H1 (cell line): ENCODE results near the gene SLC43A2. TPM values are rescaled to one million over a fixed set of nuclear protein-coding genes. Genes with fewer than 3 reads are reported as not detected.

Experiments used
- CTCF ChIA-PET: fragments of 300-600 bp; sonication (Branson Sonifier 250); formaldehyde crosslinking; loops from one replicate; lab custom pipeline; 2021; ENCODE audit not compliant: partially characterized antibody; lab: Charles Lee
- POLR2A ChIA-PET: fragments of 300-600 bp; sonication (Branson Sonifier 250); formaldehyde crosslinking; loops from one replicate; lab custom pipeline; 2021; ENCODE audit warnings: inconsistent platforms; ENCODE audit not compliant: partially characterized antibody; lab: Charles Lee
- DNase-seq, 2 experiments: peaks; one replicate each; pipeline versions ENCODE4 v3.0.0 to v3.0.0-alpha.2; 2010 to 2022; ENCODE audit warnings: low spot score in 2 of 2, low read depth in 1 of 2, mixed read lengths in 1 of 2
- FAIRE-seq: peaks from 2 replicates; lab custom pipeline; 2011; peaks lifted over from hg19 to GRCh38; lab: Jason Lieb, UNC
- H2AFZ ChIP-seq: 2 replicates; pipeline ENCODE4 v1.8.1; 2012; ENCODE audit warnings: low read length, inconsistent platforms
- H2AK5ac ChIP-seq: 2 replicates; pipeline ENCODE4 v1.6.1; 2013; ENCODE audit warnings: low read depth, low read length
- H2BK120ac ChIP-seq: replicated peaks from 2 replicates; pipeline ENCODE3; 2013; ENCODE audit warnings: low read depth, low read length, inconsistent platforms
- H2BK12ac ChIP-seq: 2 replicates; pipeline ENCODE4 v1.6.1; 2013; ENCODE audit warnings: low read depth, low read length
- H2BK15ac ChIP-seq: 2 replicates; pipeline ENCODE4 v1.6.1; 2013; ENCODE audit warnings: low read length
- H2BK20ac ChIP-seq: 2 replicates; pipeline ENCODE4 v1.6.1; 2013; ENCODE audit warnings: low read length
- H2BK5ac ChIP-seq: 2 replicates; pipeline ENCODE4 v1.6.1; 2013; ENCODE audit warnings: low read depth, low read length
- H3K14ac ChIP-seq: 2 replicates; pipeline ENCODE4 v1.6.1; 2013; ENCODE audit warnings: inconsistent platforms; ENCODE audit not compliant: insufficient read length
- H3K18ac ChIP-seq: 2 replicates; pipeline ENCODE4 v1.6.1; 2013; ENCODE audit warnings: low read length; ENCODE audit errors: extremely low read depth
- H3K23ac ChIP-seq: 2 replicates; pipeline ENCODE4 v1.6.1; 2013; ENCODE audit warnings: inconsistent platforms; ENCODE audit not compliant: insufficient read length
- H3K23me2 ChIP-seq: 2 replicates; pipeline ENCODE4 v1.6.1; 2013; ENCODE audit warnings: low read depth, low read length
- H3K27ac ChIP-seq: 2 replicates; pipeline ENCODE4 v1.6.1; 2011; ENCODE audit warnings: low read depth, low read length, inconsistent platforms
- H3K27me3 ChIP-seq, 4 experiments: replicated peaks in 1 of 4; 1 replicate in 1 of 4; 2 replicates in 3 of 4; pipeline versions ENCODE4 v1.6.1 to v1.8.1; 2011 to 2013; ENCODE audit warnings: low read length in 3 of 4, mild to moderate bottlenecking in 3 of 4, inconsistent platforms in 2 of 4, mixed read lengths in 2 of 4, moderate library complexity in 1 of 4; ENCODE audit not compliant: control insufficient read depth in 3 of 4, insufficient read depth in 3 of 4; ENCODE audit errors: extremely low read depth in 1 of 4
- H3K36me3 ChIP-seq, 4 experiments: 2 replicates each; pipeline versions ENCODE4 v1.6.1 to v1.8.1; 2011 to 2013; ENCODE audit warnings: mild to moderate bottlenecking in 4 of 4, low read length in 3 of 4, moderate library complexity in 2 of 4, control low read depth in 1 of 4, inconsistent platforms in 1 of 4; ENCODE audit not compliant: insufficient read depth in 4 of 4, control insufficient read depth in 2 of 4
- H3K4ac ChIP-seq: replicated peaks from 2 replicates; pipeline ENCODE3; 2013; ENCODE audit warnings: low read length, low read depth, mixed read lengths, inconsistent platforms; ENCODE audit not compliant: insufficient read length
- H3K4me1 ChIP-seq, 4 experiments: replicated peaks in 1 of 4; 1 replicate in 1 of 4; 2 replicates in 3 of 4; pipeline versions ENCODE4 v1.6.1 to v1.8.1; 2011 to 2013; ENCODE audit warnings: low read length in 3 of 4, inconsistent platforms in 2 of 4, mixed read lengths in 1 of 4; ENCODE audit not compliant: insufficient read depth in 4 of 4, control insufficient read depth in 3 of 4
- H3K4me2 ChIP-seq, 2 experiments: 2 replicates each; pipeline versions ENCODE4 v1.6.1 to v1.8.1; 2011 to 2013; ENCODE audit warnings: low read depth in 2 of 2, low read length in 2 of 2, control low read depth in 1 of 2, inconsistent platforms in 1 of 2, mild to moderate bottlenecking in 1 of 2; ENCODE audit not compliant: insufficient read depth in 1 of 2
- H3K4me3 ChIP-seq, 4 experiments: fragments of 200-600, 300-600 bp in 1 of 4; sonication (generic), shearing (Covaris generic), sonication (Bioruptor Twin) in 1 of 4; 2 replicates each; pipeline versions ENCODE4 v1.5.1 to v1.8.1; 2011 to 2016; ENCODE audit warnings: low read length in 4 of 4, low read depth in 3 of 4, control low read depth in 2 of 4, inconsistent platforms in 2 of 4, mild to moderate bottlenecking in 2 of 4, mixed read lengths in 1 of 4, moderate library complexity in 1 of 4; ENCODE audit not compliant: insufficient read depth in 2 of 4; ENCODE audit errors: extremely low read depth in 1 of 4
- H3K56ac ChIP-seq: replicated peaks from 2 replicates; pipeline ENCODE3; 2013; ENCODE audit warnings: low read depth, mild to moderate bottlenecking, mixed read lengths, low read length, inconsistent platforms; ENCODE audit not compliant: insufficient read length
- H3K79me1 ChIP-seq: 2 replicates; pipeline ENCODE4 v1.6.1; 2013; ENCODE audit warnings: low read depth, low read length, control low read depth
- H3K79me2 ChIP-seq, 2 experiments: 2 replicates each; pipeline versions ENCODE4 v1.6.1 to v1.8.1; 2012 to 2013; ENCODE audit warnings: low read length in 2 of 2, mild to moderate bottlenecking in 2 of 2, inconsistent platforms in 1 of 2; ENCODE audit not compliant: insufficient read depth in 2 of 2, control insufficient read depth in 1 of 2
- H3K9ac ChIP-seq, 4 experiments: replicated peaks in 1 of 4; 1 replicate in 1 of 4; 2 replicates in 3 of 4; pipeline versions ENCODE4 v1.6.1 to v1.8.1; 2011 to 2013; ENCODE audit warnings: low read depth in 3 of 4, low read length in 3 of 4, control low read depth in 2 of 4, mild to moderate bottlenecking in 2 of 4, moderate library complexity in 2 of 4, inconsistent platforms in 1 of 4; ENCODE audit errors: extremely low read depth in 1 of 4
- H3K9me3 ChIP-seq, 2 experiments: 2 replicates each; pipeline versions ENCODE4 v1.6.1 to v1.8.1; 2012 to 2013; ENCODE audit warnings: mild to moderate bottlenecking in 2 of 2, moderate library complexity in 2 of 2, control low read depth in 1 of 2, inconsistent platforms in 1 of 2, low read depth in 1 of 2, low read length in 1 of 2, mixed read lengths in 1 of 2; ENCODE audit not compliant: insufficient read depth in 2 of 2
- H4K20me1 ChIP-seq, 2 experiments: replicated peaks in 1 of 2; 2 replicates each; pipeline versions ENCODE3 to v1.8.1; 2011 to 2013; ENCODE audit warnings: inconsistent platforms in 2 of 2, low read length in 2 of 2, mild to moderate bottlenecking in 1 of 2; ENCODE audit not compliant: insufficient read depth in 2 of 2, control insufficient read depth in 1 of 2
- H4K5ac ChIP-seq: 2 replicates; pipeline ENCODE4 v1.6.1; 2013; ENCODE audit warnings: low read length, low read depth, mixed read lengths, inconsistent platforms; ENCODE audit not compliant: insufficient read length
- H4K8ac ChIP-seq: 2 replicates; pipeline ENCODE4 v1.8.0; 2013; ENCODE audit warnings: mild to moderate bottlenecking, moderate library complexity, low read length, inconsistent platforms; ENCODE audit not compliant: insufficient read depth; ENCODE audit errors: extremely low read depth
- H4K91ac ChIP-seq: replicated peaks from 2 replicates; pipeline ENCODE3; 2013; ENCODE audit warnings: low read length, mixed read lengths, inconsistent platforms; ENCODE audit not compliant: insufficient read length
- CREB1 ChIP-seq: IDR thresholded peaks from 2 replicates; pipeline ENCODE4 v1.6.1; 2012; ENCODE audit warnings: inconsistent platforms
- POLR2A ChIP-seq, 2 experiments: IDR thresholded peaks; 1 replicate in 1 of 2; 2 replicates in 1 of 2; pipeline ENCODE4 v1.6.1; 2011; ENCODE audit warnings: low read depth in 2 of 2, low read length in 2 of 2, mild to moderate bottlenecking in 2 of 2; ENCODE audit errors: control extremely low read depth in 1 of 2
- SP4 ChIP-seq: IDR thresholded peaks from 2 replicates; pipeline ENCODE4 v1.6.1; 2012; ENCODE audit warnings: low read length, inconsistent platforms
- TAF1 ChIP-seq: IDR thresholded peaks from 2 replicates; pipeline ENCODE4 v1.6.1; 2011; ENCODE audit warnings: mild to moderate bottlenecking, low read depth, low read length
- WGBS, 2 experiments: shearing (Covaris generic) in 1 of 2; methylation state at CpG; one replicate each; pipeline versions ENCODE4 v1.1.6 to v1.1.7; 2013 to 2015; ENCODE audit warnings: low lambda C conversion rate in 2 of 2, mixed read lengths in 2 of 2, inconsistent platforms in 1 of 2, low coverage in 1 of 2, missing lambda C conversion rate in 1 of 2; ENCODE audit not compliant: insufficient replicate concordance in 2 of 2, insufficient coverage in 1 of 2, insufficient read length in 1 of 2; ENCODE audit errors: extremely low coverage in 1 of 2, missing lambda C conversion rate in 1 of 2; 5-methylcytosine and 5-hydroxymethylcytosine counted together
- polyA plus RNA-seq, 7 experiments: library from polyadenylated mRNA; depleted of rRNA in 3 of 7; stranded (reverse) in 5 of 7; unstranded in 2 of 7; fragments of >200 nt in 5 of 7; fragments of 200-250 nt in 2 of 7; gene quantifications; 1 replicate in 5 of 7; 2 replicates in 1 of 7; 4 replicates in 1 of 7; pipeline versions ENCODE4 v1.2.1 to v1.2.3, GENCODE V29; 2011 to 2013; ENCODE audit warnings: missing spikeins in 2 of 7, mixed read lengths in 2 of 7
- total RNA-seq: library from RNA; stranded (reverse); fragmentation: NEBNext Ultra II Directional; extraction: Animal tissue kit (Norgen Biotek cat#: 25700); gene quantifications from 2 replicates; pipeline ENCODE4 v1.2.1, GENCODE V29; 2021
- TF ChIP-seq, protein P1 (sequence below): IDR thresholded peaks from 2 replicates; pipeline ENCODE4 v1.6.1; 2012; ENCODE audit warnings: inconsistent platforms

Gene SLC43A2
- total and polyA plus RNA-seq, 2 of the 8 experiments (the other 6 are each of a cell fraction or from before 2014, with no cell fraction given): 6.6 to 10.5 TPM

DNA sequence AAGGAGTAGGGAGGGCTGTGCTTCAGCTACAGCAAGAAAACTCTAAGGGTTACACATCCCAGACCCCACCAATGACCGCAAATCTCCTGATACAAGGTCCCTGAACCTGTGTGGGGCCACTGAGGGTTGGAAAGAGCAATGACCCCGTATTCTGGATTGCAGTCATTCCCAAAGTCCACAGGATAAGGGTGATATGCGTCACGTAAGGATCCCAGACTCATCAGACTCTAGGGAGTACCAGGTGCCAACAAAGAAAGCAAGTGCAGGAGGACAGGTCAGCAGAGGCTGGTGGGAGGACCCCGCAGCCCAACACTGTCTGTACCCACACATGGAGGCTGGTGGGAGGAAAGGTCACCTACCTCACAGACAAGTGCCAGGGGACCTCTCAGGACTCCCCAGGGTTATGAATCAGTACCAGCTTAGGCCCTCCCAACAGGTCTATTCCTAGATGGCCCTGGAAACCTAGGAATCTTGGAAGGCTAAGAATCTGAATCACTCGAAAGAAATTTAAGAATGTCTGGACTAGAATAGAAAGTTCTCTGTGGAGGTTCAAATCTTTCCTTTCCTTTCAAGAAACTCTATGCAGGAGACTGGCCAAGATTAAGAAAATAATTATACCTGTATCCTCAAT, 82.2 kb downstream of the SLC43A2 start:
- 94% methylated on average over 6 of the region's 6 CpGs; no CpG with 5 or more reads in 1 of the 2 experiments for WGBS, 2 experiments
- no peak overlapping the region for H2BK5ac ChIP-seq
- H3K4me3 ChIP-seq: no peak overlapping the region
- no peak overlapping the region for H2BK20ac ChIP-seq
- H3K18ac ChIP-seq: no peak overlapping the region
- ChIA-PET POLR2A (interaction anchor here (0.6 kb wide), 1 partner anchor 10 kb away, joined by 3 read pairs; no protein-coding TSS in a partner anchor), CTCF (interaction anchor here (1.5 to 1.6 kb wide), 2 partner anchors 14 kb away, joined by 5 to 11 read pairs; no protein-coding TSS in a partner anchor)
- no peak for DNase-seq
- H3K23ac ChIP-seq: no peak overlapping the region
- no peak overlapping the region for H2BK12ac ChIP-seq
- H3K36me3 ChIP-seq: peaks cover 3 to 19% (median 11%) of the 10 kb centered on the region in 4 experiments; a peak in 6 of 8 replicates
- H4K5ac ChIP-seq: no peak overlapping the region
- H3K79me1 ChIP-seq: peaks cover 4% of the 10 kb centered on the region
- no peaks in the 10 kb centered on the region for H3K23me2 ChIP-seq
- no peak overlapping the region for H3K4me2 ChIP-seq
- no peak overlapping the region for H4K91ac ChIP-seq
- no peak overlapping the region for H3K56ac ChIP-seq
- H2AK5ac ChIP-seq: no peak overlapping the region
- H3K27ac ChIP-seq: no peak overlapping the region
- H2AFZ ChIP-seq: no peak overlapping the region
- FAIRE-seq: no peak
- no peak overlapping the region for H3K4ac ChIP-seq
- no peaks in the 10 kb centered on the region for H3K79me2 ChIP-seq
- H2BK15ac ChIP-seq: no peak overlapping the region
- peaks cover 3 to 5% of the 10 kb centered on the region in 2 experiments for H4K20me1 ChIP-seq
- TF ChIP-seq SP4 (no peak), CREB1 (no peak), POLR2A (IDR thresholded peaks at IDR 0.05; ENCODE audit: control extremely low read depth in 1 of 2, low read depth in 2 of 2, low read length in 2 of 2) (no peak), TAF1 (no peak)
- TF ChIP-seq, protein P1, sequence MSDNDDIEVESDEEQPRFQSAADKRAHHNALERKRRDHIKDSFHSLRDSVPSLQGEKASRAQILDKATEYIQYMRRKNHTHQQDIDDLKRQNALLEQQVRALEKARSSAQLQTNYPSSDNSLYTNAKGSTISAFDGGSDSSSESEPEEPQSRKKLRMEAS: no peak
- H3K14ac ChIP-seq: no peak overlapping the region
- no peaks in the 10 kb centered on the region for H3K4me1 ChIP-seq
- H3K9me3 ChIP-seq: no peaks in the 10 kb centered on the region
- no peak overlapping the region for H4K8ac ChIP-seq
- no peak overlapping the region for H2BK120ac ChIP-seq
- H3K27me3 ChIP-seq: no peaks in the 10 kb centered on the region; a peak in 1 of 7 replicates
- H3K9ac ChIP-seq: no peak overlapping the region
